ENCODE data around the gene ADCY2.

Gene ADCY2

GRCh38 chr5:7395947-7396712 is at the start of gene ADCY2:
Gene ADCY2 (plus strand): TSS chr5:7396138. CDS start chr5:7396297, 159 bp downstream.
- DNase-seq, result no peak

- no peak for DNase-seq
Observed at GRCh38 chr5:7347377-7347776, 48.6 kb upstream of the ADCY2 start.

GRCh38 chr5:7348168-7348854 is 47.6 kb upstream of the ADCY2 start:
- DNase-seq, result no peak

- no peak for DNase-seq
Observed at GRCh38 chr5:7361593-7361992, 34.3 kb upstream of the ADCY2 start.

GRCh38 chr5:7363067-7363677 is 32.8 kb upstream of the ADCY2 start:
- no peak for DNase-seq

GRCh38 chr5:7364226-7364875 is 31.6 kb upstream of the ADCY2 start:
- DNase-seq, result no peak

GRCh38 chr5:7367780-7368179 is 28.2 kb upstream of the ADCY2 start:
- DNase-seq, result no peak

GRCh38 chr5:7372399-7372798 is 23.5 kb upstream of the ADCY2 start:
- no peak for DNase-seq

GRCh38 chr5:7374186-7374585 is 21.8 kb upstream of the ADCY2 start:
- no peak for DNase-seq

GRCh38 chr5:7375457-7375856 is 20.5 kb upstream of the ADCY2 start:
- no peak for DNase-seq

- no peak for DNase-seq
Observed at GRCh38 chr5:7376871-7377270, 19.1 kb upstream of the ADCY2 start.

GRCh38 chr5:7377761-7378160 is 18.2 kb upstream of the ADCY2 start:
- no peak for DNase-seq

GRCh38 chr5:7382588-7382987 is 13.3 kb upstream of the ADCY2 start:
- DNase-seq, result no peak

GRCh38 chr5:7385681-7386080 is 10.3 kb upstream of the ADCY2 start:
- no peak for DNase-seq

- no peak for DNase-seq
Observed at GRCh38 chr5:7388553-7388952, 7.4 kb upstream of the ADCY2 start.

- no peak for DNase-seq
Observed at GRCh38 chr5:7391215-7391614, 4.7 kb upstream of the ADCY2 start.

- DNase-seq, result no peak
Observed at GRCh38 chr5:7391814-7392692, 3.9 kb upstream of the ADCY2 start.

GRCh38 chr5:7392693-7393024 is 3.3 kb upstream of the ADCY2 start:
- no peak for DNase-seq

- no peak for DNase-seq
Observed at GRCh38 chr5:7393921-7394799, 1.8 kb upstream of the ADCY2 start.

GRCh38 chr5:7394889-7395431 is 978 bp upstream of the ADCY2 start:
- DNase-seq, result no peak

GRCh38 chr5:7395432-7395946 is 449 bp upstream of the ADCY2 start:
- DNase-seq, result no peak

Data from NCI-H1417 treated with DMSO at 0.1 percent for 48 hours (cell line).